ENCODE measurements around the gene AQP5.

DNA sequence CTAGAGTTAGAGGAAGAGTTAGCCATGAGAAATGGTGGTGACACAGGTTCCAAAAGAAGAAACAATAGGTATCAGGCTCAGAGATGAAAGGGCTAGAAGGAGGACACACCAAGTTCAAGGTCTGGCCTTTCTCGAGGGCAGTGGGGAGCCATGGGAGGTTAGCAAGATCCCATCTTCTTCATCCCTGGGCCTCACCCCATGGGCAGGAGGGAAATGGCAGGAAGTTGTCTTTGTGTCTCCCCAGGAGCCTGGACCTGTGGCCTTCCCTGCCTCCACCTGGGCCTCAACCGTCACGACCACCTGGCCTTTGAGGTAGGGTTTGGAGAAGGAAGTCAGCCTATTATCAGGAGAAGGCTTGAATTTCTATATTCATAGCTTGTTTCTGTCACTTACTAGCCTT is 17.0 kb upstream of the AQP5 start:
- TF ChIP-seq POLR2A (IDR thresholded peaks at IDR 0.05; ENCODE audit: low read length) (no peak), GATA1 (IDR thresholded peaks at IDR 0.05; ENCODE audit: low read depth, low read length) (no peak)
